SJCRH30 (cell line): ENCODE data around the gene DAZAP2. TPM values are rescaled to one million over a fixed set of nuclear protein-coding genes. Genes with fewer than 3 reads are reported as not detected.
"Not testable (repeated sequence)": the region's sequence is repeated elsewhere in the genome, so short reads cannot be mapped to it uniquely, and the experiment has no call there.

ENCODE experiments used
- DNase-seq, 2 experiments: peaks; one replicate each; pipeline ENCODE4 v3.0.0-alpha.2; 2015 to 2020
- H3K27ac ChIP-seq: fragments of 250-450 bp; sonication (Bioruptor Pico); 2 replicates; pipeline ENCODE4 v1.5.1; 2020; ENCODE audit warnings: mild to moderate bottlenecking, moderate library complexity
- H3K27me3 ChIP-seq: fragments of 250-450 bp; sonication (Bioruptor Pico); 2 replicates; pipeline ENCODE4 v1.5.1; 2020; ENCODE audit warnings: mild to moderate bottlenecking, moderate library complexity
- H3K36me3 ChIP-seq: fragments of 250-450 bp; sonication (Bioruptor Pico); 2 replicates; pipeline ENCODE4 v1.5.1; 2020; ENCODE audit warnings: mild to moderate bottlenecking, moderate library complexity
- H3K4me1 ChIP-seq: fragments of 250-450 bp; sonication (Bioruptor Pico); 2 replicates; pipeline ENCODE4 v1.5.1; 2020; ENCODE audit warnings: mild to moderate bottlenecking, moderate library complexity
- H3K4me3 ChIP-seq: fragments of 250-450 bp; sonication (Bioruptor Pico); 2 replicates; pipeline ENCODE4 v1.5.1; 2020; ENCODE audit warnings: mild to moderate bottlenecking, moderate library complexity
- H3K9me3 ChIP-seq: fragments of 250-450 bp; sonication (Bioruptor Pico); replicated peaks from 2 replicates; pipeline ENCODE4 v1.5.1; 2020; ENCODE audit warnings: mild to moderate bottlenecking, moderate library complexity
- total RNA-seq: library from RNA; depleted of rRNA; stranded (reverse); fragments of >200 nt; shearing (Covaris generic); gene quantifications from 2 replicates; pipeline ENCODE4 v1.2.3, GENCODE V29; 2014

DAZAP2 gene
- total RNA-seq, 1 experiment from 2014 or later, result 239 TPM

GRCh38 chr12:51205350-51205749 is 33.3 kb upstream of the DAZAP2 start:
- H3K9me3 ChIP-seq, result no peaks in the 10 kb centered on the region
- no peak overlapping the region for H3K27ac ChIP-seq
- H3K4me1 ChIP-seq, result no peaks in the 10 kb centered on the region
- H3K27me3 ChIP-seq, result no peaks in the 10 kb centered on the region
- DNase-seq, result no peak
- H3K36me3 ChIP-seq, result no peaks in the 10 kb centered on the region
- H3K4me3 ChIP-seq, result no peak overlapping the region

- Histone ChIP-seq H3K4me3 (no peak overlapping the region), H3K27ac (no peak overlapping the region), H3K9me3 (no peaks in the 10 kb centered on the region), H3K36me3 (no peaks in the 10 kb centered on the region), H3K4me1 (no peaks in the 10 kb centered on the region), H3K27me3 (no peaks in the 10 kb centered on the region)
- no peak for DNase-seq
These were observed 30.5 kb upstream of the DAZAP2 start for GRCh38 chr12:51208016-51208660.

GRCh38 chr12:51209259-51209658 is 29.4 kb upstream of the DAZAP2 start:
- no peaks in the 10 kb centered on the region for H3K9me3 ChIP-seq
- no peak for DNase-seq
- H3K4me1 ChIP-seq, result no peaks in the 10 kb centered on the region
- H3K27me3 ChIP-seq, result no peaks in the 10 kb centered on the region
- no peak overlapping the region for H3K4me3 ChIP-seq
- no peaks in the 10 kb centered on the region for H3K36me3 ChIP-seq
- H3K27ac ChIP-seq, result no peak overlapping the region

- Histone ChIP-seq H3K27me3 (no peaks in the 10 kb centered on the region), H3K9me3 (no peaks in the 10 kb centered on the region), H3K36me3 (no peaks in the 10 kb centered on the region), H3K27ac (no peak overlapping the region), H3K4me1 (no peaks in the 10 kb centered on the region), H3K4me3 (no peak overlapping the region)
- no peak for DNase-seq
These were observed 27.8 kb upstream of the DAZAP2 start for GRCh38 chr12:51210690-51211395.

GRCh38 chr12:51214895-51215294 is 23.7 kb upstream of the DAZAP2 start:
- H3K4me1 ChIP-seq, result peaks cover 6% of the 10 kb centered on the region
- H3K4me3 ChIP-seq, result no peak overlapping the region
- H3K27ac ChIP-seq, result no peak overlapping the region
- no peaks in the 10 kb centered on the region for H3K27me3 ChIP-seq
- no peaks in the 10 kb centered on the region for H3K9me3 ChIP-seq
- no peaks in the 10 kb centered on the region for H3K36me3 ChIP-seq
- DNase-seq, result no peak

GRCh38 chr12:51216642-51217041 is 22.0 kb upstream of the DAZAP2 start:
- no peak overlapping the region for H3K27ac ChIP-seq
- peaks cover 6% of the 10 kb centered on the region for H3K4me1 ChIP-seq
- H3K9me3 ChIP-seq, result no peaks in the 10 kb centered on the region
- no peak for DNase-seq
- no peaks in the 10 kb centered on the region for H3K36me3 ChIP-seq
- peak overlapping the region; percentile 70 for H3K4me3 ChIP-seq
- no peaks in the 10 kb centered on the region for H3K27me3 ChIP-seq

- no peaks in the 10 kb centered on the region for H3K9me3 ChIP-seq
- H3K27me3 ChIP-seq, result no peaks in the 10 kb centered on the region
- peaks cover 6% of the 10 kb centered on the region for H3K4me1 ChIP-seq
- peak overlapping the region; percentile 70 for H3K4me3 ChIP-seq
- no peaks in the 10 kb centered on the region for H3K36me3 ChIP-seq
- peak; percentile 55 to 57 for DNase-seq
- H3K27ac ChIP-seq, result peak overlapping the region; percentile 82
These were observed 21.3 kb upstream of the DAZAP2 start for GRCh38 chr12:51217133-51217967.

GRCh38 chr12:51217968-51218606 is 20.5 kb upstream of the DAZAP2 start, which contains the start of gene POU6F1:
Gene POU6F1, minus strand, starts transcription at chr12:51218062. Its CDS starts 11,226 bp downstream, at chr12:51206836.
- DNase-seq, result peak; percentile 82 to 87
- H3K4me1 ChIP-seq, result peaks cover 6% of the 10 kb centered on the region
- peak within 1 kb of the TSS; percentile 70 for H3K4me3 ChIP-seq
- peak within 1 kb of the TSS; percentile 82 for H3K27ac ChIP-seq
- H3K36me3 ChIP-seq, result no peaks in the 10 kb centered on the region
- no peaks in the 10 kb centered on the region for H3K27me3 ChIP-seq
- H3K9me3 ChIP-seq, result no peaks in the 10 kb centered on the region

GRCh38 chr12:51218607-51219161 is 19.9 kb upstream of the DAZAP2 start:
- Histone ChIP-seq H3K36me3 (no peaks in the 10 kb centered on the region), H3K9me3 (no peaks in the 10 kb centered on the region), H3K27me3 (no peaks in the 10 kb centered on the region), H3K4me1 (peaks cover 6% of the 10 kb centered on the region), H3K4me3 (peak overlapping the region; percentile 70), H3K27ac (peak overlapping the region; percentile 82)
- peak in 1 of 2 experiments; percentile 35 for DNase-seq

- no peak overlapping the region for H3K27ac ChIP-seq
- no peaks in the 10 kb centered on the region for H3K9me3 ChIP-seq
- peak overlapping the region; percentile 70 for H3K4me3 ChIP-seq
- DNase-seq, result peak in 1 of 2 experiments; percentile 14
- H3K36me3 ChIP-seq, result no peaks in the 10 kb centered on the region
- H3K27me3 ChIP-seq, result no peaks in the 10 kb centered on the region
- H3K4me1 ChIP-seq, result peaks cover 6% of the 10 kb centered on the region
These were observed 19.3 kb upstream of the DAZAP2 start for GRCh38 chr12:51219322-51219721.

- H3K36me3 ChIP-seq, DNase-seq, H3K4me3 ChIP-seq, H3K27me3 ChIP-seq, H3K9me3 ChIP-seq, H3K27ac ChIP-seq, H3K4me1 ChIP-seq: not testable (repeated sequence)
These were observed 18.8 kb upstream of the DAZAP2 start for GRCh38 chr12:51219857-51220256.

- Histone ChIP-seq H3K27ac (no peak overlapping the region), H3K36me3 (no peaks in the 10 kb centered on the region), H3K27me3 (no peaks in the 10 kb centered on the region), H3K9me3 (no peaks in the 10 kb centered on the region), H3K4me1 (peaks cover 6% of the 10 kb centered on the region), H3K4me3 (no peak overlapping the region)
- DNase-seq, result no peak
These were observed 16.2 kb upstream of the DAZAP2 start for GRCh38 chr12:51222461-51222860.

GRCh38 chr12:51224625-51225024 is 14.0 kb upstream of the DAZAP2 start:
- Histone ChIP-seq H3K27me3 (no peaks in the 10 kb centered on the region), H3K4me3 (no peak overlapping the region), H3K36me3 (no peaks in the 10 kb centered on the region), H3K27ac (no peak overlapping the region), H3K4me1 (no peaks in the 10 kb centered on the region; the same call in 1 of the 2 replicates), H3K9me3 (no peaks in the 10 kb centered on the region)
- DNase-seq, result no peak

GRCh38 chr12:51225234-51225633 is 13.4 kb upstream of the DAZAP2 start:
- DNase-seq, result no peak
- H3K9me3 ChIP-seq, result no peaks in the 10 kb centered on the region
- no peak overlapping the region for H3K27ac ChIP-seq
- no peak overlapping the region for H3K4me3 ChIP-seq
- H3K27me3 ChIP-seq, result no peaks in the 10 kb centered on the region
- H3K36me3 ChIP-seq, result no peaks in the 10 kb centered on the region
- no peaks in the 10 kb centered on the region; the same call in 1 of the 2 replicates for H3K4me1 ChIP-seq
